HepG2 (cell line): ENCODE data around the gene RBP5. TPM values are rescaled to one million over a fixed set of nuclear protein-coding genes. Genes with fewer than 3 reads are reported as not detected.

Source experiments
- ATAC-seq: fragments of 200-7000 bp; cut with Tn5 transposase; 3 replicates; pipeline ENCODE4 v1.9.1; 2020; ENCODE audit warnings: mild to moderate bottlenecking, moderate library complexity
- BruUV-seq: library from RNA; stranded (reverse); fragments of 400-500 nt; replicated peaks from 2 replicates; lab custom pipeline; 2021; lab: Mats Ljungman, UMichigan
- CTCF ChIA-PET: fragments of 300-600 bp; formaldehyde crosslinking; extraction: SDS; loops from one replicate; lab custom pipeline; 2021; ENCODE audit warnings: low total read pairs, inconsistent platforms, low intra/inter-chr PET ratio; lab: Yijun Ruan, JAX
- POLR2A ChIA-PET: fragments of 350-600 bp; sonication (Branson Sonifier 250); formaldehyde crosslinking; loops from one replicate; lab custom pipeline; 2020; ENCODE audit warnings: antibody characterized with exemption, inconsistent platforms; lab: Yijun Ruan, JAX
- DNase-seq: peaks from one replicate; pipeline ENCODE4 v3.0.0-alpha.2; 2015; ENCODE audit warnings: low spot score
- FAIRE-seq: peaks from 3 replicates; lab custom pipeline; 2011; peaks lifted over from hg19 to GRCh38; lab: Jason Lieb, UNC
- H2AFZ ChIP-seq: one replicate; pipeline ENCODE4 v1.6.1; 2011; ENCODE audit warnings: low read length, inconsistent platforms
- H3K27ac ChIP-seq: fragments of 300-600 bp; 3 replicates; pipeline ENCODE4 v1.8.0; 2011; ENCODE audit warnings: mixed run types, mild to moderate bottlenecking, mixed read lengths, low read length, inconsistent platforms; ENCODE audit not compliant: insufficient read depth; ENCODE audit errors: extremely low read length
- H3K27me3 ChIP-seq, 2 experiments: fragments of 200-600 bp in 1 of 2; 2 replicates in 1 of 2; 3 replicates in 1 of 2; pipeline versions ENCODE4 v1.6.0 to v1.8.0; 2011; ENCODE audit warnings: low read length in 2 of 2, mild to moderate bottlenecking in 2 of 2, moderate library complexity in 2 of 2, inconsistent platforms in 1 of 2; ENCODE audit not compliant: insufficient read depth in 2 of 2, control insufficient read depth in 1 of 2
- H3K36me3 ChIP-seq, 2 experiments: fragments of 200-600 bp in 1 of 2; replicated peaks in 1 of 2; 2 replicates in 1 of 2; 3 replicates in 1 of 2; pipeline versions ENCODE4 v1.5.1 to v1.8.0; 2011; ENCODE audit warnings: low read length in 2 of 2, inconsistent platforms in 1 of 2; ENCODE audit not compliant: insufficient read depth in 2 of 2, control insufficient read depth in 1 of 2
- H3K4me1 ChIP-seq: 2 replicates; pipeline ENCODE4 v1.5.1; 2012; ENCODE audit warnings: low read length, inconsistent platforms; ENCODE audit not compliant: insufficient read depth
- H3K4me2 ChIP-seq: 2 replicates; pipeline ENCODE4 v1.6.0; 2011; ENCODE audit warnings: low read depth, low read length, inconsistent platforms
- H3K4me3 ChIP-seq, 3 experiments: fragments of 200-600 bp in 1 of 3; sonication (generic), shearing (Covaris generic) in 1 of 3; replicated peaks in 1 of 3; 2 replicates each; pipeline ENCODE4 v1.5.1; 2011 to 2016; ENCODE audit warnings: low read length in 3 of 3, inconsistent platforms in 2 of 3, low read depth in 2 of 3, mild to moderate bottlenecking in 2 of 3, control low read depth in 1 of 3, mixed read lengths in 1 of 3; ENCODE audit not compliant: insufficient read depth in 1 of 3
- H3K79me2 ChIP-seq: one replicate; pipeline ENCODE4 v1.6.1; 2011; ENCODE audit warnings: low read length, inconsistent platforms; ENCODE audit not compliant: insufficient read depth
- H3K9ac ChIP-seq: 2 replicates; pipeline ENCODE4 v1.6.0; 2011; ENCODE audit warnings: mild to moderate bottlenecking, low read depth, low read length, inconsistent platforms; ENCODE audit not compliant: insufficient read depth
- H3K9me3 ChIP-seq: 2 replicates; pipeline ENCODE4 v1.5.1; 2012; ENCODE audit warnings: mild to moderate bottlenecking, low read length
- H4K20me1 ChIP-seq: 2 replicates; pipeline ENCODE4 v1.6.0; 2011; ENCODE audit warnings: inconsistent platforms, mild to moderate bottlenecking, low read length, moderate library complexity; ENCODE audit not compliant: insufficient read depth
- BRD4 ChIP-seq: sonication (generic); formaldehyde crosslinking; IDR thresholded peaks from 2 replicates; pipeline ENCODE4 v1.4.0; 2020; ENCODE audit warnings: missing genetic modification reagents
- CEBPB ChIP-seq: IDR thresholded peaks from 2 replicates; pipeline ENCODE4 v1.6.1; 2011; ENCODE audit warnings: low read depth, low read length, improper control_type of control experiment, borderline replicate concordance
- CEBPG ChIP-seq: IDR thresholded peaks from 2 replicates; pipeline ENCODE4 v1.6.1; 2016
- HNRNPH1 ChIP-seq: fragments of 200-400 bp; formaldehyde crosslinking; optimal IDR thresholded peaks from 2 replicates; pipeline ENCODE3; 2017; ENCODE audit warnings: mild to moderate bottlenecking, low read depth, low read length
- SIN3B ChIP-seq: fragments of 150-350 bp; IDR thresholded peaks from 2 replicates; pipeline ENCODE4 v1.6.1; 2014; ENCODE audit warnings: low read length
- SRF ChIP-seq: IDR thresholded peaks from 2 replicates; pipeline ENCODE4 v1.6.1; 2011; ENCODE audit warnings: mild to moderate bottlenecking, low read depth, low read length, moderate library complexity
- TFDP2 ChIP-seq: sonication (generic); formaldehyde crosslinking; IDR thresholded peaks from 2 replicates; pipeline ENCODE4 v1.4.0; 2020; ENCODE audit warnings: missing genetic modification reagents
- ZFP41 ChIP-seq: sonication (generic); formaldehyde crosslinking; IDR thresholded peaks from 2 replicates; pipeline ENCODE4 v1.4.0; 2020; ENCODE audit warnings: mild to moderate bottlenecking, missing genetic modification reagents, borderline replicate concordance
- ZNF264 ChIP-seq: sonication (generic); formaldehyde crosslinking; IDR thresholded peaks from 2 replicates; pipeline ENCODE4 v1.4.0; 2020; ENCODE audit warnings: missing genetic modification reagents
- ZNF280D ChIP-seq: sonication (generic); formaldehyde crosslinking; IDR thresholded peaks from 2 replicates; pipeline ENCODE4 v1.5.1; 2020; ENCODE audit warnings: mild to moderate bottlenecking, missing genetic modification reagents
- ZNF331 ChIP-seq: sonication (generic); formaldehyde crosslinking; IDR thresholded peaks from 2 replicates; pipeline ENCODE4 v1.4.0; 2020; ENCODE audit warnings: missing genetic modification reagents
- WGBS: methylation state at CpG from one replicate; pipeline ENCODE4 v1.1.6; 2017; ENCODE audit warnings: low lambda C conversion rate; 5-methylcytosine and 5-hydroxymethylcytosine counted together
- in situ Hi-C: cut with HindIII; loops from 2 replicates; pipeline ENCODE4 v1.10.0; 2017; ENCODE audit warnings: low pct_unique_long_range_greater_than_20kb; ENCODE audit not compliant: extremely low pct_ligation_motif_present
- intact Hi-C: fragments of 100-400 bp; cut with micrococcal nuclease; formaldehyde crosslinking; loops from one replicate; pipeline ENCODE4 v1.10.0; 2022; ENCODE audit not compliant: unreplicated experiment
- polyA plus RNA-seq, 8 experiments: library from polyadenylated mRNA; depleted of rRNA in 3 of 8; stranded (reverse) in 7 of 8; unstranded in 1 of 8; fragments of >200 nt; fragmentation: Illumina TruSeq in 4 of 8; extraction: Trizol in 4 of 8; gene quantifications; 2 replicates each; pipeline versions ENCODE4 v1.2.1 to v1.2.3, GENCODE V29; 2011 to 2016; ENCODE audit warnings: low read depth in 4 of 8, missing spikeins in 1 of 8, mixed read lengths in 1 of 8; ENCODE audit not compliant: insufficient read depth in 1 of 8
- total RNA-seq, 5 experiments: library from RNA; depleted of rRNA; stranded (reverse); fragments of >200 nt; fragmentation: Illumina TruSeq; extraction: Trizol; gene quantifications; 2 replicates each; pipeline ENCODE4 v1.2.3, GENCODE V29; 2016; ENCODE audit warnings: low read depth in 1 of 5

Gene RBP5
- total and polyA plus RNA-seq, 2 of the 13 experiments (the other 11 are each of a cell fraction or from before 2014, with no cell fraction given) = 13.8 to 19.8 TPM

GRCh38 chr12:7103837-7104584 is 24.7 kb downstream of the RBP5 start (continued):
- TF ChIP-seq ZNF280D (CRISPR knock-in tag) (no peak), HNRNPH1 (no peak), SRF (no peak), ZNF264 (CRISPR knock-in tag) (no peak)

- Histone ChIP-seq H4K20me1 (no peaks in the 10 kb centered on the region), H3K4me2 (no peak overlapping the region), H3K9me3 (peaks cover 8% of the 10 kb centered on the region), H3K9ac (no peak overlapping the region), H2AFZ (no peak overlapping the region), H3K4me3 (no peak overlapping the region), H3K79me2 (peaks cover 14% of the 10 kb centered on the region), H3K4me1 (peaks cover 22% of the 10 kb centered on the region), H3K27me3 (no peaks in the 10 kb centered on the region), H3K36me3 (peaks cover 6 to 13% of the 10 kb centered on the region in 2 experiments; a peak in 4 of 5 replicates), H3K27ac (no peak overlapping the region)
- no peak for ATAC-seq
- intact Hi-C loops (no loop called here), in situ Hi-C loops (no loop called here)
- TF ChIP-seq CEBPB (peak; percentile 53; the same call in 1 of the 2 replicates), BRD4 (CRISPR knock-in tag) (no peak), ZNF331 (CRISPR knock-in tag) (no peak), SIN3B (no peak), CEBPG (peak; percentile 51; the same call in 1 of the 2 replicates), TFDP2 (CRISPR knock-in tag) (no peak), ZFP41 (CRISPR knock-in tag) (no peak)
- WGBS = 63% methylated on average over 3 of the region's 3 CpGs
- no peak for FAIRE-seq
- ChIA-PET CTCF (no interaction called here), POLR2A (interaction anchor here (0.9 kb wide), 1 partner anchor 159 kb away, joined by 3 read pairs; the partner anchor contains the start of genes C12orf57 and RNU7-1)
- DNase-seq = no peak
- no TSS peak for BruUV-seq
These were observed 26.1 kb downstream of the RBP5 start for GRCh38 chr12:7102582-7102981.
